Fibroblast of mammary gland (primary cell): ENCODE measurements around the gene NAA80.

Experiments used
- DNase-seq: peaks from one replicate; pipeline ENCODE4 v3.0.0-alpha.2; 2010; ENCODE audit warnings: low read depth
- H3K4me3 ChIP-seq: 2 replicates; pipeline ENCODE4 v1.5.1; 2011; ENCODE audit warnings: low read depth, mild to moderate bottlenecking, low read length, moderate library complexity; ENCODE audit not compliant: control insufficient read depth
- CTCF ChIP-seq: conservative IDR thresholded peaks from 2 replicates; pipeline ENCODE4 v1.5.1; 2011; ENCODE audit warnings: low read depth, low read length, inconsistent platforms; ENCODE audit not compliant: control insufficient read depth, insufficient read depth

NAA80 gene

GRCh38 chr3:50330330-50330729, 31.1 kb upstream of the NAA80 start:
- TF ChIP-seq CTCF: no peak
- H3K4me3 ChIP-seq: no peak overlapping the region
- DNase-seq: no peak

GRCh38 chr3:50327943-50328691, 28.9 kb upstream of the NAA80 start, which contains the start of gene TUSC2:
Gene TUSC2 (minus strand): TSS chr3:50328223. CDS start chr3:50328099, 124 bp downstream.
- peak within 1 kb of the TSS; percentile 76 for H3K4me3 ChIP-seq
- no peak for TF ChIP-seq CTCF
- peak; percentile 93 for DNase-seq

GRCh38 chr3:50327129-50327528, 27.9 kb upstream of the NAA80 start:
- DNase-seq: no peak
- no peak for TF ChIP-seq CTCF

GRCh38 chr3:50326182-50326541, 27.0 kb upstream of the NAA80 start:
- no peak for DNase-seq
- TF ChIP-seq CTCF: no peak
- H3K4me3 ChIP-seq: no peak overlapping the region

More at GRCh38 chr3:50327129-50327528, 27.9 kb upstream of the NAA80 start:
- peak overlapping the region; percentile 76 for H3K4me3 ChIP-seq

- H3K4me3 ChIP-seq: no peak overlapping the region
- no peak for TF ChIP-seq CTCF
- DNase-seq: no peak
These were observed 26.4 kb upstream of the NAA80 start for GRCh38 chr3:50325497-50326181.

- DNase-seq: no peak
- H3K4me3 ChIP-seq: no peak overlapping the region
- TF ChIP-seq CTCF: no peak
These were observed 25.9 kb upstream of the NAA80 start for GRCh38 chr3:50325113-50325480.
